Measurements from ENCODE around the gene APOL5. TPM values are rescaled to one million over a fixed set of nuclear protein-coding genes. Genes with fewer than 3 reads are reported as not detected.

The APOL5 gene
- total and polyA plus RNA-seq, 9 of the 15 experiments (the other 6 are each of a cell fraction or from before 2014, with no cell fraction given): not detected

DNA sequence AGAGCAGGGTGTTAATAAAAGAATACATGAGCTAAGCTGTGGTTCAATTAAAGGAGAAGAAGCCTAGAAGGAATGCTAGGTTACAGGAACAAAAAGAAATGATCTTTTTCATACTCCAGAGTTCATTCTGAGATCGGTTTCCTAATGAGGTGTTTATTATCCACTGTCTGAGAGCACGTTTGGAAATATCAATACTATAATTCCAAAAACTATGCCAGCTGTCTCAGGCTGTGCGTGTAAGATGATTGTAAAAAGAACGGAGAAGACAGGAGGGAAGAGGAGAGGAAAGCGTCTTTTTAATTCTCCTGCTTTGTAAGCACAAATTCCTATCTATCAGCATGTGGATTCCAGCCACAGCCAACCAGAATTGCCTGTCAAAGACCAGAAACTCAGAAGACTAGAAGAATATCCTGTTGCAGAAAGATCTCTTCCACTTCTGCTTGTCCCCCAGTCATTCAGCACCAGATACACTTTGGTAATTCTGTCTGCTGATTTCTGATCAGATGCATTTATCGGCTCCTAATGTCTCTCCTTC lies 25.7 kb downstream of the APOL5 start:
- Histone ChIP-seq H3K27ac (ENCODE audit: extremely low read depth, low read depth, low read length) (peak overlapping the region; percentile 71; the same call in 1 of the 3 replicates), H3K79me2 (ENCODE audit: control insufficient read depth, insufficient read depth, low read length) (no peaks in the 10 kb centered on the region), H3K4me3 (no peak overlapping the region), H3K9me1 (ENCODE audit: control insufficient read depth, insufficient read depth, low read length) (peaks cover 3% of the 10 kb centered on the region), H3K9me3 (replicated peaks; ENCODE audit: control insufficient read depth, insufficient read depth, low read depth, low read length) (no peaks in the 10 kb centered on the region), H3K4me2 (ENCODE audit: insufficient read depth, low read length) (no peak overlapping the region), H3K36me3 (ENCODE audit: control insufficient read depth, insufficient read depth, low read length) (0 out of 3 replicates have a peak, but pooled peaks cover 8% of the 10 kb centered on the region), H4K20me1 (replicated peaks; ENCODE audit: control insufficient read depth, insufficient read depth, low read length) (no peaks in the 10 kb centered on the region), H3K27me3 (ENCODE audit: control insufficient read depth in 2 of 2, insufficient read depth in 2 of 2, low read length in 2 of 2) (no peaks in the 10 kb centered on the region), H3K9ac (ENCODE audit: insufficient read depth in 1 of 2, low read depth in 2 of 2, low read length in 2 of 2) (no peak overlapping the region), H3K4me1 (replicated peaks in 1 of 2; ENCODE audit: control insufficient read depth in 2 of 2, insufficient read depth in 2 of 2, low read length in 2 of 2) (peaks cover 3 to 30% of the 10 kb centered on the region in 2 experiments; a peak in 4 of 5 replicates), H2AFZ (ENCODE audit: low read depth, low read length) (no peak overlapping the region)
- in situ Hi-C loops (cut with MboI) (no loop called here), intact Hi-C loops (cut with micrococcal nuclease) (no loop called here)
- no peak for ATAC-seq
- POLR2A ChIA-PET: interaction anchor here (0.6 to 1.5 kb wide), 2 partner anchors 171 to 416 kb away, joined by 3 read pairs; no protein-coding TSS in a partner anchor
- CTCF ChIA-PET (ENCODE audit: low intra/inter-chr PET ratio): no interaction called here
- no peak for DNase-seq (ENCODE audit: extremely low read depth in 1 of 4, low spot score in 3 of 4)
- WGBS (ENCODE audit: insufficient coverage, low coverage, missing lambda C conversion rate): 75% methylated on average over 5 of the region's 6 CpGs
- FAIRE-seq: no peak
- no TSS peak for BruUV-seq (replicated peaks)
- TF ChIP-seq ZNF347 (CRISPR knock-in tag; IDR thresholded peaks at IDR 0.05; ENCODE audit: low read depth): no peak
- TF ChIP-seq, protein P1, sequence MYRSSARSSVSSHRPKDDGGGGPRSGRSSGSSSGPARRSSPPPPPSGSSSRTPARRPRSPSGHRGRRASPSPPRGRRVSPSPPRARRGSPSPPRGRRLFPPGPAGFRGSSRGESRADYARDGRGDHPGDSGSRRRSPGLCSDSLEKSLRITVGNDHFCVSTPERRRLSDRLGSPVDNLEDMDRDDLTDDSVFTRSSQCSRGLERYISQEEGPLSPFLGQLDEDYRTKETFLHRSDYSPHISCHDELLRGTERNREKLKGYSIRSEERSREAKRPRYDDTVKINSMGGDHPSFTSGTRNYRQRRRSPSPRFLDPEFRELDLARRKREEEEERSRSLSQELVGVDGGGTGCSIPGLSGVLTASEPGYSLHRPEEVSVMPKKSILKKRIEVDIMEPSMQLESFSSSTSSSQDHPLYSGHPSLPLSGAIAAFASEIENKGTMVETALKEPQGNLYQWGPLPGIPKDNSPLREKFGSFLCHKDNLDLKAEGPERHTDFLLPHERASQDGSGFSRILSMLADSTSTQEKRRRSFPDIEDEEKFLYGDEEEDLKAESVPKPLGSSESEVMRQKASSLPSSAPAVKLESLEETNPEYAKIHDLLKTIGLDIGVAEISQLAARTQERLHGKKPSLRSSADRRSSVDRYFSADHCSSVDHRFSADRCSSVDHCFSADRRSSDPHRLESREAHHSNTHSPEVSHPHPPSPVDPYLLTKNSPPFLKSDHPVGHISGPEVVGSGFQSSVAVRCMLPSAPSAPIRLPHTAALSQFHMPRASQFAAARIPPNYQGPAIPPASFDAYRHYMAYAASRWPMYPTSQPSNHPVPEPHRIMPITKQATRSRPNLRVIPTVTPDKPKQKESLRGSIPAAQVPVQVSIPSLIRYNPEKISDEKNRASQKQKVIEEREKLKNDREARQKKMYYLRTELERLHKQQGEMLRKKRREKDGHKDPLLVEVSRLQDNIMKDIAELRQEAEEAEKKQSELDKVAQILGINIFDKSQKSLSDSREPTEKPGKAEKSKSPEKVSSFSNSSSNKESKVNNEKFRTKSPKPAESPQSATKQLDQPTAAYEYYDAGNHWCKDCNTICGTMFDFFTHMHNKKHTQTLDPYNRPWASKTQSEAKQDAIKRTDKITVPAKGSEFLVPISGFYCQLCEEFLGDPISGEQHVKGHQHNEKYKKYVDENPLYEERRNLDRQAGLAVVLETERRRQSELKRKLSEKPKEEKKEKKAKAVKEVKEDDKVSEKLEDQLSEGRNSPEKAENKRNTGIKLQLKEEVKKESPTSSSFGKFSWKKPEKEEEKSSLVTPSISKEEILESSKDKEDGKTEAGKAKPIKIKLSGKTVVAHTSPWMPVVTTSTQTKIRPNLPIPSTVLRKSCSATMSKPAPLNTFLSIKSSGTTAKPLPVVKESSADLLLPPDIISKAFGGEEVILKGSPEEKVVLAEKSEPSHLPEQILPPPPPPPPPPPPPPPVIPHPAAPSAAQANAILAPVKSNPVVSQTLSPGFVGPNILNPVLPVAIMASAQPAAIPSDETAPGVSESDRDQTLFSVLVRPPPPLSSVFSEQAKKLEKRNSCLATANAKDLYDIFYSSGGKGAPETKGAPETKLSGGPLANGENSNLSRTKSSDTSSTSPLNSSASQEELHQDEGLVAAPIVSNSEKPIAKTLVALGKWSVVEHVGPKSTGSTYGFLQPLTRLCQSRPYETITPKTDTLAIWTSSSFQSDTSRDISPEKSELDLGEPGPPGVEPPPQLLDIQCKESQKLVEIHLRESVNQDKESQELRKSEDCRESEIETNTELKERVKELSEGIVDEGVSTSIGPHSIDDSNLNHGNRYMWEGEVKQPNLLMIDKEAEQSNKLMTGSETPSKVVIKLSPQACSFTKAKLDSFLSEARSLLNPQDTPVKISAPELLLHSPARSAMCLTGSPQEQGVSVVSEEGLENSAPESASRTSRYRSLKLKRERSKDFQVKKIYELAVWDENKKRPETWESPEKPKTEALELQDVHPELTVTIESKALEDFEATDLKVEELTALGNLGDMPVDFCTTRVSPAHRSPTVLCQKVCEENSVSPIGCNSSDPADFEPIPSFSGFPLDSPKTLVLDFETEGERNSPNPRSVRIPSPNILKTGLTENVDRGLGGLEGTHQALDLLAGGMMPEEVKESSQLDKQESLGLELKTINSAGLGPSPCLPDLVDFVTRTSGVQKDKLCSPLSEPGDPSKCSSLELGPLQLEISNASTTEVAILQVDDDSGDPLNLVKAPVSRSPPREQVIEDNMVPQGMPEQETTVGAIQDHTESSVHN (IDR thresholded peaks at IDR 0.05; ENCODE audit: borderline replicate concordance in 1 of 2, low read depth in 1 of 2): no peak
- no peak for TF ChIP-seq MIER1 (IDR thresholded peaks at IDR 0.05; ENCODE audit: low read depth)
- TF ChIP-seq, protein P2, sequence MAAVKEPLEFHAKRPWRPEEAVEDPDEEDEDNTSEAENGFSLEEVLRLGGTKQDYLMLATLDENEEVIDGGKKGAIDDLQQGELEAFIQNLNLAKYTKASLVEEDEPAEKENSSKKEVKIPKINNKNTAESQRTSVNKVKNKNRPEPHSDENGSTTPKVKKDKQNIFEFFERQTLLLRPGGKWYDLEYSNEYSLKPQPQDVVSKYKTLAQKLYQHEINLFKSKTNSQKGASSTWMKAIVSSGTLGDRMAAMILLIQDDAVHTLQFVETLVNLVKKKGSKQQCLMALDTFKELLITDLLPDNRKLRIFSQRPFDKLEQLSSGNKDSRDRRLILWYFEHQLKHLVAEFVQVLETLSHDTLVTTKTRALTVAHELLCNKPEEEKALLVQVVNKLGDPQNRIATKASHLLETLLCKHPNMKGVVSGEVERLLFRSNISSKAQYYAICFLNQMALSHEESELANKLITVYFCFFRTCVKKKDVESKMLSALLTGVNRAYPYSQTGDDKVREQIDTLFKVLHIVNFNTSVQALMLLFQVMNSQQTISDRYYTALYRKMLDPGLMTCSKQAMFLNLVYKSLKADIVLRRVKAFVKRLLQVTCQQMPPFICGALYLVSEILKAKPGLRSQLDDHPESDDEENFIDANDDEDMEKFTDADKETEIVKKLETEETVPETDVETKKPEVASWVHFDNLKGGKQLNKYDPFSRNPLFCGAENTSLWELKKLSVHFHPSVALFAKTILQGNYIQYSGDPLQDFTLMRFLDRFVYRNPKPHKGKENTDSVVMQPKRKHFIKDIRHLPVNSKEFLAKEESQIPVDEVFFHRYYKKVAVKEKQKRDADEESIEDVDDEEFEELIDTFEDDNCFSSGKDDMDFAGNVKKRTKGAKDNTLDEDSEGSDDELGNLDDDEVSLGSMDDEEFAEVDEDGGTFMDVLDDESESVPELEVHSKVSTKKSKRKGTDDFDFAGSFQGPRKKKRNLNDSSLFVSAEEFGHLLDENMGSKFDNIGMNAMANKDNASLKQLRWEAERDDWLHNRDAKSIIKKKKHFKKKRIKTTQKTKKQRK (IDR thresholded peaks at IDR 0.05; ENCODE audit: borderline replicate concordance, low read depth, low read length): no peak
- no peak for TF ChIP-seq RB1 (IDR thresholded peaks at IDR 0.05; ENCODE audit: low read depth)
- TF ChIP-seq GMEB1 (CRISPR knock-in tag; IDR thresholded peaks at IDR 0.05): no peak
- no peak for TF ChIP-seq ZNF140 (CRISPR knock-in tag; IDR thresholded peaks at IDR 0.05)
- no peak for TF ChIP-seq ATF7 (IDR thresholded peaks at IDR 0.05)
- no peak for TF ChIP-seq ZKSCAN3 (CRISPR knock-in tag; IDR thresholded peaks at IDR 0.05)
